Esophagus mucosa (tissue), 1 donor: ENCODE results near the gene ADGRL4. TPM values are rescaled to one million over a fixed set of nuclear protein-coding genes. Genes with fewer than 3 reads are reported as not detected.
"Not testable (repeated sequence)": the region's sequence is repeated elsewhere in the genome, so short reads cannot be mapped to it uniquely, and the experiment has no call there.

Experiments used
- ATAC-seq: fragments of 200-7000 bp; cut with Tn5 transposase; one replicate; pipeline ENCODE4 v1.9.1; 2020
- total RNA-seq: library from RNA; stranded (reverse); gene quantifications from one replicate; pipeline ENCODE4 v1.2.4, GENCODE V29; 2023
- donor health status: DM: yes; HTN: yes; CAD: no.

Gene ADGRL4
- total RNA-seq, 1 donor from 2014 or later = 3.5 TPM

DNA sequence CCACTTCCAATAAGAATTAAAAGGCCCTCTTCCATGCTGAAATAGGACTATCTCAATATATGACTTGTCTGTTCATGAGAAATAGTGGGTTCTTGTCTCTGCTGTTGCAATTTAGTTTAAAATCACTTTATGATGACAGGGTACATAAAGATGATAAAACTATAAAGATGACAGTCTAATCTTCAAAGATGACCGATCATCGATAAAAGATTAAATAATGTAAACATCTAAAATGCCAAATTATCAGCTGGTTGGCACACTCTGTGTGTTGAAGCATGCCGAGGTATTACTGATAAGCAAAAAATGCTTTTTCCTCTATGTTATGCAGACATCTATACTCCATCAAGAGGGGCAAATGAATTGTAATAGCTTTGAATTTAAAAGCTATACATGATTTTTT, 89.5 kb downstream of the ADGRL4 start:
- no peak for ATAC-seq

DNA sequence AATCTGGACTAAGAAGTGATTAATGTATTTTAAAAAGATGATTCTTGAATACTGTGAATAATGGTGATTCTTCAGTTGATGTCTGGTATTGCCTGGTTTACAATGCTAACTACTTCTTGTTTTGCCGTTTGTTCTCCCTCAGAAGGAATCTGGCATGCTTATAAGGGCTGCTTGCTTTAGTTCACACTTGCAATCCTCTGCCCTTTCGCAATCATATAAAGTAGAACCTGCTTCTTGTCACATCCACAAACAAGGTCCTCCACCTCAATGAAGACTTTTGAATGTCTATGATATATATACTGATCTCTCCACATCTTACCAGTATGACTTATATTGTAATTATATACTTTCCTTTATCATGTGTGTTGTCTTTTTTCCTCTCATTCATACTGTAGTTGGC, 92.6 kb downstream of the ADGRL4 start:
- no peak for ATAC-seq

- ATAC-seq = no peak
Observed at GRCh38 chr1:78911956-78912880, 94.3 kb downstream of the ADGRL4 start.

DNA sequence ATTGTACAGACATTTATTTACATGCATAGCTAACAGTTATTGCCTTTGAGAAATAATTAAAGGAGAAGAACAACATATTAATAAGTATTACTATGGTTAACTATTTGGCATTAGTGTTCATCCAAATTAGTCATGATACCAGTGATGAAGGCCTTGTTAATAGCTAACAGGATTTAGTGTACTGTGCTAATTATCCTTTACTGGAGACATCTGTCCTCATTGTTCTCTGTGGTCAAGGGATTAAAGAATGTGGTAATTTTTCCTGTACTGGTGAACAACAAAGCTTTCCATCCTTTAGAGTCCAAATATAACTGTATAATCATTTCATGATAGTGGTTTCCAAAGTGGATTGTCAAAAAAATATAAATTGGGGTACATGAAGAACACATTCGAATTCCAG, 103.9 kb downstream of the ADGRL4 start:
- ATAC-seq = no peak

DNA sequence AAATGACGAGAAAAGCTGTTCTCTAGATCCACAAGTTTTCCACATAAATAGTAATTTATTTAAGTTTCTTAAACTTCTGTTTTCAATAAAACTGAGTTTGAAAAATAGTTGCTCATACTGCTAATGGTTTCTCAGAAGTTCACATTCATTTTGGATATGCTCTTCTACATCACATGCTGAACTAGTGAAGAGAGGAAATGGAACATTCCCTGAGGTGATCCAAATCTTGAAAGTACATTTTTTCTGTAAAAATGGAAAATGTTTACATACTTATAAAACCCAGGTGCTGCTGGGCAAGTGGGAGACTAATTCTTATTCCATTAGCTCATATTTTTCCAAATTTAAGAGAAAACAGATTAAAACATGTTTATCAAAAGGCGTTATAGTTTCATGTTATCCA, 111.7 kb downstream of the ADGRL4 start:
- no peak for ATAC-seq

- ATAC-seq = no peak
Observed at GRCh38 chr1:78892260-78892840, 114.2 kb downstream of the ADGRL4 start.

DNA sequence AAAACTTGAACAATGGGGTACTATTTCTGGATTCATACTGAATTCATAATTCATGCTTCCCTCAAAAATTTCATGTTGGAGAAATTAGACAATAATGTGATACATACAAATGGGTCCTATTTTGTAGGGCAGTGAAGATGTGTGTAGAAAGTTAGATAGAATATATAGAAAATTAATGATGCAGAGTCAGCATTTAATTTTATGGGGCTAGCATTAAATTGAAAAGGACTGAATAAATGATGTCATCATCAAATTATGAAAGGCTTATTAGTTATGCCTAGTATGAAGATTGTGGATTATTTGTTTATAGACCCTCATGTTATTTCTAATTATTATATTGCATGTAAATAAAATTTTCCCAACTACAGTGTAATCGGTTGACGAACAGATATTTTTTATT, 119.1 kb downstream of the ADGRL4 start:
- no peak for ATAC-seq

- ATAC-seq = no peak
Observed at GRCh38 chr1:78884685-78885452, 121.7 kb downstream of the ADGRL4 start.

- no peak for ATAC-seq
Observed at GRCh38 chr1:78880223-78880622, 126.3 kb downstream of the ADGRL4 start.

DNA sequence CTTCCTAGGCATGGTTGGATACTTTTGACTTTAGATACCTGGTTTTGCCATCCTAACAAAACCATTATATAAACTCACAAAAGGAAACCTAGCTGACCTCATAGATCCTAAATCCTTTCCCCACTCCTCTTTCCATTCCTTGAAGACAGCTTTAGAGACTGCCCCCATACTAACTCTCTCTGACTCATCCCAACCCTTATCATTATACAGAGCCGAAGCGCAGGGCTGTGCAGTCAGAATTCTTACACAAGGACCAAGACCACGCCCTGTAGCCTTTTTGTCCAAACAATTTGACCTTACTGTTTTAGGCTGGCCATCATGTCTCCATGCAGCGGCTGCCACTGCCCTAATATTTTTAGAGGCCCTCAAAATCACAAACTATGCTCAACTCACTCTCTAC, 130.5 kb downstream of the ADGRL4 start:
- ATAC-seq = not testable (repeated sequence)

DNA sequence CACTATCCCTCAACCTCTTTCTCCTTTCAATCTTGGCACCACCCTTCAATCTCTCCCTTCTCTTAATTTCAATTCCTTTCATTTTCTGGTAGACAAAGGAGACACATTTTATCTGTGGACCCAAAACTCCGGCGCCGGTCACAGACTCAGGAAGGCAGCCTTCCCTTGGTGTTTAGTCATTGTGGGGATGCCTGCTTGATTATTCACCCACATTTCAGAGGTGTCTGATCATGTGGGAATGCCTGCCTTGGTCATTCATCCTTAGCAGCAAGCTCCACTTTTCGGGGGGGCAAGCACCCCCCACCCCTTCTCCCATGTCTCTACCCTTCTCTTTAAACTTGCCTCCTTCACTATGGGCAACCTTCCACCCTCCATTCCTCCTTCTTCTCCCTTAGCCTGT, 133.7 kb downstream of the ADGRL4 start:
- not testable (repeated sequence) for ATAC-seq

- ATAC-seq = no peak
Observed at GRCh38 chr1:78871249-78871648, 135.3 kb downstream of the ADGRL4 start.

DNA sequence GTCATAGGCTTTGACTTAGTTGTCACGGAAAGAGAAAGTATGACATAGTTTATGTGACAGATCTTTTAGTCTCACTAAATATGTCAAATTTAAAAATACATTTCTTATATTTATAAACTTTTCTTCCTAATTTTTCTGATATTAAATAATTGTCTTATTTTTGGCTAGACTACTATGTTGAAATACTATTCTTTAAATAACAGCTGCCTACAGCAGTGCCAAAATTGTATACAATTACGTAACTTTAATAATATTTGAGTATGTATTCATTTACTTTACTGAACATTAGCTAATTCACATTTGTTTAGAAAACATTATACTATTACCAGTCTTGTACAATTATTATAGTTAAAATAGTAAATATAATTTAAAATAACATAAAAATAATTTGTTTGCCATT, 137.4 kb downstream of the ADGRL4 start:
- ATAC-seq = no peak

DNA sequence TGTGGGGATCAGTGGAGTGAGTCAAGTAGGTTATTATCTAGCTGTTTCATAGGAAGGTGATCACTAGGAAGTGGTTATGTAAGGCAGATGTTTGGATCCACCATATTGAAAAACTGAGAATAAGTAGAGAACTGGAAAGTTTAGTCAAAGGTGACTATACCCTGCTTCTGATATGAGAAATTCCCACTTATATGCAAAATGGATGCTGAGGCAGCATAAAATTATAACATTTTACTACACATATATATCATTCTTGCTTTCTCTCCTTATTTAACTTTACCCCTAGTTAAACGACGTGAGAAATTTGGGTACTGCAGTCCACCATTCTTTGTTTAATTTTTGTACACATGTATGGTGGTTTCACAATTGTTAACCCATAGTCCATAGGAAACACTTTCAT, 142.4 kb downstream of the ADGRL4 start:
- ATAC-seq = no peak

- no peak for ATAC-seq
Observed at GRCh38 chr1:78856096-78856495, 150.4 kb downstream of the ADGRL4 start.

DNA sequence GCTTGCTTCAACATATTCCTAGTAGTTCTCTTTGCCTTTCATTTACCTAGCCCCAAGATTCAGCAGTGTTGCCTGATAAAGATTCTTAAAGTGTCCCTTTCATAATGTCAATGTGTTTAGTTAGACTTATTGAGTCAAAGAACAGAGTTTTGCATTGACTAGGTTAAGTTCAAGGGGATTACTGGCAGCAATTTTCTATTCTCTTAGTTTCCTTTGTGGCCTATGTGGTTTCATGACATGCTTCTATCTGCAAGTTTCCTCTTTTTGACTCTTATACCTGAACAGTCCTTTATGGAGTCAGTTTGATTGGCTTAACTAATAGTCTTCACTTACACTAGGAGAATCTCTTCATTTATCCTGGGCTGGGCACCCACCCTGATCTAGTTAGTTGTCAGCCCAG, 151.3 kb downstream of the ADGRL4 start:
- ATAC-seq = no peak

- no peak for ATAC-seq
Observed at GRCh38 chr1:78854556-78854955, 152.0 kb downstream of the ADGRL4 start.

- ATAC-seq = no peak
Observed at GRCh38 chr1:78843546-78843945, 163.0 kb downstream of the ADGRL4 start.

DNA sequence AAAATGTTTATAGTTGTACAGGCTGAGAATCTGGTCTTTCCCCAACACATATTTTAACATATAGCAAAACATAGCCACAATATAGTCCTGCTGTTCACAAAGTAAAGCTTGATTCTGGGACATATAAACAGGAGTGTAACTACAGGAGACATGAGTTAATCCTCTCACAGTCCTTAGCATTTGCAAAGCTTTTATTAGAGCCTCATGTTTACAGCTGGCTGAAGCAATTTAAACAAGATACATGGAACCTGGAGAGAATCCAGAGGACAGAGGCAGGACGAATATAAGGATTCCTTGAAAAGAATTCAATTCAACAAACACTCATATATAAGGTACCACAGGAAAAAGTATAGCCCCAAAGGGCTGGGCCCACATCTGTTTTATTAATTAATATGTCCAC, 163.4 kb downstream of the ADGRL4 start:
- ATAC-seq = no peak

DNA sequence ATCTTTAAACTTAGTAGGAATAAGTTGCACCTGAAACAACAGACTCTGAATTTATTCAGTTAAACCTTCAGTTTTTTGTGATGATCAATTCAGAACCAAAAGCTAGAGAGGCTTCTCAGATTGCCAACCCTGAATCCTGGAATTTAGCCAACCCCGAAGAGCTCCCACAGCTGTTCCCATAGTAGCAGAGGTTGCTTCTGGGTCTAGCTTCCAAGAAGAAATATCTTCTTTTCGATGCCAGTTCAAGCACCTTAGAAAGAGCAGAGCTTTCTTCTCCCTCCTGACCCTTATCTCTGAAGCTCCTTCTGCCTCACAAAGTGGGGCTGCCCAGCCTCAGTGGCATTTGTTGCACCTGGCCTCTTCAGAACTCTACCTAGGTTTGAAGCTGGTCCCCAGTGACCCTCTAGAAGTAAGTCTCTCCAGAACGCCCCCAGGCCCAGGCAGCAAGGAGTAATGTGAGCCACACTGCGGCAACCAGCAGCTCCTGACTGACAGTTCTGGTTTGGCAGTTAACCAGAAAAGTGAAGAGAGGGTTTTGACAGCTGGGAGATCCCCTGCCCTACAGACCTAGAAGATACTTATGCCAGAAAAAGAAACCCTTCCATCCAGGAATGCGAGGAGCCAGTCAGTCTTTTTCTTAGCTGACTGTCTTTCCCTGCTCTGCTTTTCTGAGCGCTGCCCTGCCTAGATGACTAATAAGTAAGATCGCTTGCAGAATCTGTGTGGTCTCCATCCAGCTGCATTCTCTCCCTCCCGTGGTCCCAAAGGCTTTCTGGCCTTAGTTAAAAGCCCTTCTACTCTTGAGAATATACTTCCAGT, 165.9 kb downstream of the ADGRL4 start:
- no peak for ATAC-seq
